ENCODE results near the gene EFCC1. TPM values are rescaled to one million over a fixed set of nuclear protein-coding genes. Genes with fewer than 3 reads are reported as not detected.

EFCC1 gene
- total and polyA plus RNA-seq, 2 of the 13 experiments (the other 11 are each of a cell fraction or from before 2014, with no cell fraction given), result not detected

DNA sequence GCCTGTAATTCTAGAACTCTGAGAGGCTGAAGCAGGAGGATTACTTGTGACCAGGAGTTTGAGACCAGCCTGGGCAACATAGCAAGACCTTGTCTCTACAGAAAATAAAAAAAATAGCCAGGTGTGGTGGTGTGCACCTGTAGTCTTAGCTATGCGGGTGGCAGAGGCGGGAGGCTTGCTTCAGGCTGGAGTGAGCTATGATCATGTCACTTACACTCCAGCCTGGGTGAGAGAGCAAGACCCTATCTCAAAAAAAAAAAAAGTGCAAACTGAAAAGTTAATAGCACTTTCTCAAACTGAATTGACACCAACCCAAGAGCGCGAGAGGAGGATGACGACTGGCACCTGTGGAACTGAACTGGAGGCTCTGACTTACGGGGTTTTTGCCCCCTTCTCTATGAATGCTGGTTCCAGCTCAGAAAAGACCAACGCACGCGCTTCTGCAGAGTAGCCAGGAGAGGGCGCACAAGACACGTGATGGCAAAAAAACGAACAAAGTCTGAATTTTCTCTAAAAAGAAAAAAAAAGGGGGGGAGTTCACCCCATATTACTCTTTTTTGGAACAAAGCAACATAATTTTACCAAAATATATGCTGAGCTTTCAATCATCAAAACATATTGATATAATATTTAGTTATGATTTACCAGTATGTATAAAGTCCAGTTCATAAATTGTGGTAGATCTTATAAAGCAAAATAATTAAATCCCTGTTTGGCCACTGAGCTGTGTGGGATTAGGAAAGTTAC, 30.9 kb upstream of the EFCC1 start:
- H3K4me2 ChIP-seq (ENCODE audit: low read depth, low read length), result no peak overlapping the region
- peaks cover 2 to 37% of the 10 kb centered on the region in 2 experiments; a peak in 4 of 5 replicates for H3K27me3 ChIP-seq (ENCODE audit: control insufficient read depth in 1 of 2, insufficient read depth in 2 of 2, low read length in 2 of 2)
- DNase-seq (ENCODE audit: low spot score) (peak; percentile 25), FAIRE-seq (peak; percentile 52), ATAC-seq (peak; percentile 69)
- H3K79me2 ChIP-seq (ENCODE audit: insufficient read depth, low read length), result no peaks in the 10 kb centered on the region
- CTCF ChIA-PET (ENCODE audit: low intra/inter-chr PET ratio, low total read pairs), result interaction anchor here (0.9 to 1.8 kb wide), 2 partner anchors 117 to 276 kb away, joined by 4 to 20 read pairs; no protein-coding TSS in a partner anchor
- BruUV-seq (replicated peaks), result no TSS peak
- no peak overlapping the region for H3K9ac ChIP-seq (ENCODE audit: insufficient read depth, low read depth, low read length)
- TF ChIP-seq, protein P1, sequence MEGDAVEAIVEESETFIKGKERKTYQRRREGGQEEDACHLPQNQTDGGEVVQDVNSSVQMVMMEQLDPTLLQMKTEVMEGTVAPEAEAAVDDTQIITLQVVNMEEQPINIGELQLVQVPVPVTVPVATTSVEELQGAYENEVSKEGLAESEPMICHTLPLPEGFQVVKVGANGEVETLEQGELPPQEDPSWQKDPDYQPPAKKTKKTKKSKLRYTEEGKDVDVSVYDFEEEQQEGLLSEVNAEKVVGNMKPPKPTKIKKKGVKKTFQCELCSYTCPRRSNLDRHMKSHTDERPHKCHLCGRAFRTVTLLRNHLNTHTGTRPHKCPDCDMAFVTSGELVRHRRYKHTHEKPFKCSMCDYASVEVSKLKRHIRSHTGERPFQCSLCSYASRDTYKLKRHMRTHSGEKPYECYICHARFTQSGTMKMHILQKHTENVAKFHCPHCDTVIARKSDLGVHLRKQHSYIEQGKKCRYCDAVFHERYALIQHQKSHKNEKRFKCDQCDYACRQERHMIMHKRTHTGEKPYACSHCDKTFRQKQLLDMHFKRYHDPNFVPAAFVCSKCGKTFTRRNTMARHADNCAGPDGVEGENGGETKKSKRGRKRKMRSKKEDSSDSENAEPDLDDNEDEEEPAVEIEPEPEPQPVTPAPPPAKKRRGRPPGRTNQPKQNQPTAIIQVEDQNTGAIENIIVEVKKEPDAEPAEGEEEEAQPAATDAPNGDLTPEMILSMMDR (CRISPR knock-in tag; IDR thresholded peaks at IDR 0.05), result peak; percentile 79
- TF ChIP-seq ZNF501 (CRISPR knock-in tag; IDR thresholded peaks at IDR 0.05) (0 out of 2 replicates have a peak, but pooled peaks have one; percentile 25), ZNF788 (CRISPR knock-in tag; IDR thresholded peaks at IDR 0.05; ENCODE audit: borderline replicate concordance) (no peak), RAD21 (CRISPR knock-in tag; IDR thresholded peaks at IDR 0.05) (peak; percentile 60), SMC3 (IDR thresholded peaks at IDR 0.05; ENCODE audit: low read length) (peak; percentile 84), MIER3 (CRISPR knock-in tag; IDR thresholded peaks at IDR 0.05; ENCODE audit: borderline replicate concordance) (no peak), ZNF362 (CRISPR knock-in tag; IDR thresholded peaks at IDR 0.05; ENCODE audit: borderline replicate concordance) (0 out of 2 replicates have a peak, but pooled peaks have one; percentile 32), STAG1 (CRISPR knock-in tag; IDR thresholded peaks at IDR 0.05) (peak; percentile 88)
- no peak overlapping the region for H3K27ac ChIP-seq (ENCODE audit: extremely low read length, insufficient read depth, low read length)
- POLR2A ChIA-PET, result interaction anchor here (0.6 to 1.3 kb wide), 2 partner anchors 149 to 779 kb away, joined by 3 read pairs; no protein-coding TSS in a partner anchor
- WGBS (ENCODE audit: low lambda C conversion rate), result 2% methylated on average over 12 of the region's 12 CpGs
- no peaks in the 10 kb centered on the region for H4K20me1 ChIP-seq (ENCODE audit: insufficient read depth, low read length)
- in situ Hi-C loops (cut with HindIII; ENCODE audit: extremely low pct_ligation_motif_present, low pct_unique_long_range_greater_than_20kb), result loop anchor here (10.0 kb wide), 1 partner anchor 115 kb away; no protein-coding TSS in a partner anchor
- H3K36me3 ChIP-seq (replicated peaks in 1 of 2; ENCODE audit: control insufficient read depth in 1 of 2, insufficient read depth in 2 of 2, low read length in 2 of 2), result no peaks in the 10 kb centered on the region
- no peak overlapping the region for H3K4me3 ChIP-seq (replicated peaks in 1 of 3; ENCODE audit: insufficient read depth in 1 of 3, low read depth in 2 of 3, low read length in 3 of 3)
- H3K9me3 ChIP-seq (ENCODE audit: low read length), result no peaks in the 10 kb centered on the region
- intact Hi-C loops (cut with micrococcal nuclease; ENCODE audit: unreplicated experiment), result loop anchor here (1.0 to 5.0 kb wide), 4 partner anchors 46 to 279 kb away; partner anchors contain the start of gene COPG1
- no peaks in the 10 kb centered on the region for H3K4me1 ChIP-seq (ENCODE audit: insufficient read depth, low read length)
- no peak overlapping the region for H2AFZ ChIP-seq (ENCODE audit: low read length)

Data from HepG2 (cell line).